AG09319 (cell line): ENCODE results near the gene ZKSCAN8.
A peak's percentile ranks its signal among the peaks of the same experiment; 100 is the strongest.

Experiments
- DNase-seq: peaks from one replicate; pipeline ENCODE4 v3.0.0-alpha.2; 2010; ENCODE audit warnings: low read depth; ENCODE audit errors: extremely low read depth
- TF ChIP-seq, protein P1 (sequence below): IDR thresholded peaks from 2 replicates; pipeline ENCODE4 v1.5.1; 2011; ENCODE audit warnings: low read depth, mild to moderate bottlenecking, inconsistent platforms, low read length, moderate library complexity

The ZKSCAN8 gene

DNA sequence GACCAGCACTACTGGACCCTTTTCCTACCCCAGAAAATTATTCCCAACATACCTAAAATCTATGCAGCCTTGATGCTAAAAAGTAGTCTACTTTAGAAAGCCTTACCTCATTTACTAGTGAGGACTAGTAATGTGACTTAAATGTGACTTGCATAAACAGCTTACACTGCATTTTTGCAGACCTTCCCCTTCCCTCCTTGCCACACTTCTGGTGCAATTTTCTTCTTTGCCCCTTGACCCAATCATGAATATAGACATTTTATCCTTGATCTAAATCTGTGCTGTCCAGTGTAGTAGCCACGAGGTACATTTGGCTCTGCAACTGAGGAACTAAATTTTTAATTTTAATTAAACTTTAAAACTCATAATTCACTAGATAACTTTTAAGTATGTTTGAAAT, 7.0 kb upstream of the ZKSCAN8 start:
- TF ChIP-seq, protein P1, sequence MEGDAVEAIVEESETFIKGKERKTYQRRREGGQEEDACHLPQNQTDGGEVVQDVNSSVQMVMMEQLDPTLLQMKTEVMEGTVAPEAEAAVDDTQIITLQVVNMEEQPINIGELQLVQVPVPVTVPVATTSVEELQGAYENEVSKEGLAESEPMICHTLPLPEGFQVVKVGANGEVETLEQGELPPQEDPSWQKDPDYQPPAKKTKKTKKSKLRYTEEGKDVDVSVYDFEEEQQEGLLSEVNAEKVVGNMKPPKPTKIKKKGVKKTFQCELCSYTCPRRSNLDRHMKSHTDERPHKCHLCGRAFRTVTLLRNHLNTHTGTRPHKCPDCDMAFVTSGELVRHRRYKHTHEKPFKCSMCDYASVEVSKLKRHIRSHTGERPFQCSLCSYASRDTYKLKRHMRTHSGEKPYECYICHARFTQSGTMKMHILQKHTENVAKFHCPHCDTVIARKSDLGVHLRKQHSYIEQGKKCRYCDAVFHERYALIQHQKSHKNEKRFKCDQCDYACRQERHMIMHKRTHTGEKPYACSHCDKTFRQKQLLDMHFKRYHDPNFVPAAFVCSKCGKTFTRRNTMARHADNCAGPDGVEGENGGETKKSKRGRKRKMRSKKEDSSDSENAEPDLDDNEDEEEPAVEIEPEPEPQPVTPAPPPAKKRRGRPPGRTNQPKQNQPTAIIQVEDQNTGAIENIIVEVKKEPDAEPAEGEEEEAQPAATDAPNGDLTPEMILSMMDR, result no peak
- no peak for DNase-seq

DNA sequence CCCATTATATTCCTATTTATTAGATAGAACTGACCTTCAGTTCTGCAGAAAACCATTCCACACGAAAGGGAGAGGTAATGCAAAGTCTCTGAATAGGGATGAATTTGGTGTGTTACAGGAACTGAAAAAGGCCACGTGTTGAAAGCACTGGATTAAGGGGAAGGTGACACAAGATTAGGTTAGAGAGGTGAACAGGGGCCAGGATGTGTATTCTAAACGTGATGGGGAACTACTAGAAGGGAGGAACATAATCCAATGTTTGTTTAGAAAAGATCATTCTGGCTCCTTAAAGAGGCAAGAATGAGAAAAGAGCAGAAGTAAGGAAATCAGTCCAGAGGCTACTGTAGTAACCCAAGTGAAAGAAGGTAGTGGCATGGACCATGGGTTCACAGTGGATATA, 6.3 kb upstream of the ZKSCAN8 start:
- no peak for DNase-seq
- TF ChIP-seq, protein P1, result no peak

DNA sequence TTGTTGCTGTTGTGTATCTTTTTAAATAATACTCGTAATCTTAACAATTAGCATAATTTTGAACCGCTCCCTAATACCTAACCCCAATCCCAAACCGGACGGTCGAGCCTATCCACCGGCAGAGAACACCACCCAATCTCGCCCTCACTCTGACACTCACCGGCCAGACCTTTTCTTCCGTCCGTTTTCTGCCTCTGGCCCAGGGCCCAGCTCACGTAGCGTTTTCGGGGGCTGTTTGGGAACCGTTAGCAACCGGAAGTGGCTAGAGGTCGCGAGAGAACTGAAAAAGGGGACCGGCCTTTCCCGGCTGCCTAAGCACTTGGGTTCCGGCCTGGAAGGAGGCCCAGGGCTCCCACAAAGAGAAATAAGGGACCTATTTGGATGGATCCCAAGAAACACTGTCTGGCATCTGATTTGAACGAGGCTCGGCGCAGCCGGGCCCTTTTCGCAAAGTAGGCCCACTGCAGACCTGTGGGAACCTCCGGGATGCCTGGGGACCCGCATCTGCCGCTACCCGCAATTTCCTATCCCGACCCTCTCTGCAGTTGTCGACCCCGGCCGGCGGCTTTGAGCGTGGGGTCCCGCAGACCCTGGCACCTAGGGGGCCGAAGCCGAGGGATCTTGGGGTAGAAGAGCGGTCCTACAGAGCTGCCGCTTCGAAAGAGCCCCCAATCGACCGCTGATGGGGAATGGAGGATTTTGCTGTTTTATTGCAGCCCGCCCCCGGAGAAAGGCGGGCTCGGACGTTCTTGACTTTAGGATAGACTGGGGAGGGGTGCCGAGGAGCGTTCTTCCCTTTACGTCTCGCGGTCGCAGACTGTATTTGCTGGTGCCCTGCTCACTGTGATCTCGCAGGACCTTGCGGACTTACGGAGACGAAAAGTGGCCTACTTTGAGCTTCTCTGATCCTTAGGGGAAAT, 4.8 kb upstream of the ZKSCAN8 start:
- DNase-seq, result peak; percentile 93
- TF ChIP-seq, protein P1, result no peak

GRCh38 chr6:28137505-28137981, 4.1 kb upstream of the ZKSCAN8 start:
- TF ChIP-seq, protein P1, result no peak
- no peak for DNase-seq

DNA sequence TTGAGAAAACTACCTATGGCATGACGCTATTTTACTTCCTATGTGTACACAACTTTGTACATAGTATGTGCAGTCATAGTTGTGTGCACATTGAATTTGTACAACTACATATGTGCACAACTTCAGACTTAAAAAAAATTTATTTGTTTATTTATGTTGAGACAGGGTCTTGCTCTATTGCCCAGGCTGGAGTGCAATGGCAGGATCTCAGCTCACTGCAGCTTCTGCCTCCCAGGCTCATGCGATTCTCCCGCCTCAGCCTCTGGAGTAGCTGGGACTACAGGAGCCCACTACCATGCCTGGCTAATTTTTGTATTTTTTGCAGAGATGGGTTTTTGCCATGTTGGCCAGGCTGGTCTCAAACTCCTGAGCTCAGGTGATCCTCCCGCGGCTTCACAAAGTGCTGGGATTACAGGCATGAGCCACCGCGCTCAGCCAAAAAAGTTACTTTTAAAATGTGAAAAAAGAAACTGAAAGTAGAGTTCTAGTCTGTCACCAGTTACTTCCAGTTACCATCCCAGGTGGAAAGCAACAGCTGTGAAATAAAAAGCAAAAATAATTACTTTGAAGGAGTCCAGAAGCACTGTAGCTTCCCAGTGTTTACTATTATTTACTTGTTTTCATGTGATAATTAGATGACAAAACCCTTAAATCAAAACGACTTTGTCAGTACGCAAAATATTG, 1.7 kb upstream of the ZKSCAN8 start:
- no peak for DNase-seq
- TF ChIP-seq, protein P1, result no peak

DNA sequence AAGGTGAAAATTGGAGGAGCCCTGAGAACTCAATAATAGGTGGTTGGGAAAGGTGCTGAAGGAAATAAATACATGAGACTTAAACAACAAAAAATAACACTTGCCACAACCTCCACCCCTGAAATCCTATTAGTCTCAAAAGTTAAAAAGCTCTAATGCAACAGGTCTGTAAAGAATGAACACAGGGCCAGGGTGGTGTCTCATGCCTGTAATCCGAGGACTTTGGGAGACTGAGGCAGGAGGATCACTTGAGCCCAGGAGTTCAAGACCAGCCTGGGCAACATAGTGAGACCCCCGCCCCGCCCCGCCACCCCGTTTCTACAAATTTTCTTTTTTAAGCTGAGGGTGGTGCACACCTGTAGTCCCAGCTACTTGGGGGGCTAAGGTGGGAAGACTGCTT, 1.1 kb upstream of the ZKSCAN8 start:
- TF ChIP-seq, protein P1, result no peak
- no peak for DNase-seq

GRCh38 chr6:28142446-28142845, 763 bp downstream of the ZKSCAN8 start:
- TF ChIP-seq, protein P1, result no peak
- no peak for DNase-seq
